ENCODE data around the gene MEGF11. TPM values are rescaled to one million over a fixed set of nuclear protein-coding genes. Genes with fewer than 3 reads are reported as not detected.

The MEGF11 gene
- total and polyA plus RNA-seq, 4 donors = 0.16 to 1.5 (median 0.50) TPM

DNA sequence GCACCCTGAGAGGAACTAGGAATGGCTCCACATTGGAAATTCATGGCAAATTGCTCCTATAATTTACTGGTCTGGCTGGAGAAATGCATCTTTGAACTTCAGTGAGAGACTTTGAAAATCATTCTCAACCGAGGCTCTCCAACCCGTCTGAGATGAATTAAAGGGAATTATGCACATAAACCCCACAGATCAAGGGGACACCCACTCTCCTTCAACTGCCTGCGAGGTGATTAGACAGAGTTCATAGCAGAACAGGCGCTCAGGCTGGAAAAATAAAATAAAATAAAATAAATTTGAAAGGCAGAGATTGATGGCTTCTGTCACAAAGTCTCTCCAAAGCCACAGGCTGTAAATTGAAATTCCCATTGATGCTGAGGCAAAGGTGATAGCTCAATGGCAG lies 37.7 kb downstream of the MEGF11 start:
- no peaks in the 10 kb centered on the region for H3K36me3 ChIP-seq (ENCODE audit: control insufficient read depth in 4 of 4, insufficient read depth in 4 of 4, low read length in 4 of 4)
- peaks cover 0 to under 1% (median 0%) of the 10 kb centered on the region in 5 donors for H3K4me1 ChIP-seq (ENCODE audit: control insufficient read depth in 5 of 5, insufficient read depth in 5 of 5, low read length in 5 of 5)
- no peak overlapping the region for H3K4me3 ChIP-seq
- H3K9me3 ChIP-seq (ENCODE audit: control insufficient read depth in 4 of 4, insufficient read depth in 3 of 4, low read length in 3 of 4) = no peaks in the 10 kb centered on the region
- TF ChIP-seq, protein P1, sequence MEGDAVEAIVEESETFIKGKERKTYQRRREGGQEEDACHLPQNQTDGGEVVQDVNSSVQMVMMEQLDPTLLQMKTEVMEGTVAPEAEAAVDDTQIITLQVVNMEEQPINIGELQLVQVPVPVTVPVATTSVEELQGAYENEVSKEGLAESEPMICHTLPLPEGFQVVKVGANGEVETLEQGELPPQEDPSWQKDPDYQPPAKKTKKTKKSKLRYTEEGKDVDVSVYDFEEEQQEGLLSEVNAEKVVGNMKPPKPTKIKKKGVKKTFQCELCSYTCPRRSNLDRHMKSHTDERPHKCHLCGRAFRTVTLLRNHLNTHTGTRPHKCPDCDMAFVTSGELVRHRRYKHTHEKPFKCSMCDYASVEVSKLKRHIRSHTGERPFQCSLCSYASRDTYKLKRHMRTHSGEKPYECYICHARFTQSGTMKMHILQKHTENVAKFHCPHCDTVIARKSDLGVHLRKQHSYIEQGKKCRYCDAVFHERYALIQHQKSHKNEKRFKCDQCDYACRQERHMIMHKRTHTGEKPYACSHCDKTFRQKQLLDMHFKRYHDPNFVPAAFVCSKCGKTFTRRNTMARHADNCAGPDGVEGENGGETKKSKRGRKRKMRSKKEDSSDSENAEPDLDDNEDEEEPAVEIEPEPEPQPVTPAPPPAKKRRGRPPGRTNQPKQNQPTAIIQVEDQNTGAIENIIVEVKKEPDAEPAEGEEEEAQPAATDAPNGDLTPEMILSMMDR (IDR thresholded peaks at IDR 0.05; ENCODE audit: control extremely low read depth, extremely low read depth) = no peak
- H3K27me3 ChIP-seq (ENCODE audit: control insufficient read depth in 3 of 3, insufficient read depth in 3 of 3, low read length in 2 of 3) = no peaks in the 10 kb centered on the region
- H3K9ac ChIP-seq (ENCODE audit: insufficient read depth in 1 of 2, low read length in 2 of 2) = no peak overlapping the region
- DNase-seq (no peak), ATAC-seq (ENCODE audit: insufficient read depth, low FRiP score) (no peak)
- WGBS, 2 donors = 87 to 96% methylated on average over 4 of the region's 4 CpGs
- no peak overlapping the region for H3K27ac ChIP-seq (ENCODE audit: low read depth in 1 of 2, low read length in 1 of 2)

GRCh38 chr15:66214246-66214645 lies 39.3 kb downstream of the MEGF11 start:
- TF ChIP-seq, protein P1 (IDR thresholded peaks at IDR 0.05; ENCODE audit: control extremely low read depth, extremely low read depth) = no peak
- no peak overlapping the region for H3K9ac ChIP-seq (ENCODE audit: insufficient read depth in 1 of 2, low read length in 2 of 2)
- no peak for ATAC-seq (ENCODE audit: insufficient read depth, low FRiP score)
- H3K27me3 ChIP-seq (ENCODE audit: control insufficient read depth in 3 of 3, insufficient read depth in 3 of 3, low read length in 2 of 3) = no peaks in the 10 kb centered on the region
- H3K4me3 ChIP-seq = no peak overlapping the region
- H3K4me1 ChIP-seq (ENCODE audit: control insufficient read depth in 5 of 5, insufficient read depth in 5 of 5, low read length in 5 of 5) = no peaks in the 10 kb centered on the region
- no peaks in the 10 kb centered on the region for H3K36me3 ChIP-seq (ENCODE audit: control insufficient read depth in 4 of 4, insufficient read depth in 4 of 4, low read length in 4 of 4)
- no peak for DNase-seq
- no peak overlapping the region for H3K27ac ChIP-seq (ENCODE audit: low read depth in 1 of 2, low read length in 1 of 2)
- H3K9me3 ChIP-seq (ENCODE audit: control insufficient read depth in 4 of 4, insufficient read depth in 3 of 4, low read length in 3 of 4) = no peaks in the 10 kb centered on the region
- 39 to 64% methylated on average over 4 of the region's 4 CpGs for WGBS, 2 donors

GRCh38 chr15:66212563-66212921 lies 41.0 kb downstream of the MEGF11 start:
- no peaks in the 10 kb centered on the region for H3K9me3 ChIP-seq (ENCODE audit: control insufficient read depth in 4 of 4, insufficient read depth in 3 of 4, low read length in 3 of 4)
- H3K36me3 ChIP-seq (ENCODE audit: control insufficient read depth in 4 of 4, insufficient read depth in 4 of 4, low read length in 4 of 4) = no peaks in the 10 kb centered on the region
- ATAC-seq (ENCODE audit: insufficient read depth, low FRiP score) (no peak), DNase-seq (no peak)
- no peak overlapping the region for H3K27ac ChIP-seq (ENCODE audit: low read depth in 1 of 2, low read length in 1 of 2)
- H3K9ac ChIP-seq (ENCODE audit: insufficient read depth in 1 of 2, low read length in 2 of 2) = no peak overlapping the region
- H3K27me3 ChIP-seq (ENCODE audit: control insufficient read depth in 3 of 3, insufficient read depth in 3 of 3, low read length in 2 of 3) = no peaks in the 10 kb centered on the region
- 52 to 54% methylated on average over 5 of the region's 5 CpGs for WGBS, 2 donors
- TF ChIP-seq, protein P1 (IDR thresholded peaks at IDR 0.05; ENCODE audit: control extremely low read depth, extremely low read depth) = no peak
- no peaks in the 10 kb centered on the region for H3K4me1 ChIP-seq (ENCODE audit: control insufficient read depth in 5 of 5, insufficient read depth in 5 of 5, low read length in 5 of 5)
- no peak overlapping the region for H3K4me3 ChIP-seq
